Keratinocyte (primary cell): ENCODE data around the gene KRTAP2-3. TPM values are rescaled to one million over a fixed set of nuclear protein-coding genes. Genes with fewer than 3 reads are reported as not detected.
A peak's percentile ranks its signal among the peaks of the same experiment; 100 is the strongest.

ENCODE experiments used
- DNase-seq: peaks from one replicate; pipeline ENCODE4 v3.0.0-alpha.2; 2011; ENCODE audit warnings: low read depth, missing footprints, low spot score
- FAIRE-seq: peaks from 2 replicates; lab custom pipeline; 2011; peaks lifted over from hg19 to GRCh38; lab: Jason Lieb, UNC
- H2AFZ ChIP-seq: 2 replicates; pipeline ENCODE4 v1.6.0; 2012; ENCODE audit warnings: low read length, control low read depth, inconsistent platforms; ENCODE audit not compliant: control insufficient read depth
- H3K27ac ChIP-seq: 2 replicates; pipeline ENCODE4 v1.5.1; 2011; ENCODE audit warnings: low read length; ENCODE audit not compliant: control insufficient read depth, insufficient read depth
- H3K27me3 ChIP-seq: 3 replicates; pipeline ENCODE4 v1.6.0; 2011; ENCODE audit warnings: low read length; ENCODE audit not compliant: control insufficient read depth, insufficient read depth; ENCODE audit errors: extremely low read depth
- H3K36me3 ChIP-seq, 2 experiments: 2 replicates in 1 of 2; 3 replicates in 1 of 2; pipeline ENCODE4 v1.5.1; 2011; ENCODE audit warnings: low read length in 2 of 2, mild to moderate bottlenecking in 1 of 2; ENCODE audit not compliant: control insufficient read depth in 2 of 2, insufficient read depth in 2 of 2; ENCODE audit errors: extremely low read depth in 1 of 2
- H3K4me1 ChIP-seq: 3 replicates; pipeline ENCODE4 v1.5.1; 2011; ENCODE audit warnings: low read length; ENCODE audit not compliant: control insufficient read depth, insufficient read depth; ENCODE audit errors: extremely low read depth
- H3K4me2 ChIP-seq: 3 replicates; pipeline ENCODE4 v1.6.0; 2011; ENCODE audit warnings: low read depth, low read length; ENCODE audit not compliant: control insufficient read depth, insufficient read depth; ENCODE audit errors: extremely low read depth
- H3K4me3 ChIP-seq, 3 experiments: fragments of 200-600 bp in 1 of 3; sonication (generic) in 1 of 3; 2 replicates in 2 of 3; 3 replicates in 1 of 3; pipeline ENCODE4 v1.5.1; 2011 to 2016; ENCODE audit warnings: low read length in 3 of 3, mild to moderate bottlenecking in 3 of 3, control low read depth in 2 of 3, inconsistent platforms in 1 of 3, low read depth in 1 of 3, mixed read lengths in 1 of 3, mixed run types in 1 of 3, moderate library complexity in 1 of 3; ENCODE audit not compliant: control insufficient read depth in 2 of 3, insufficient read depth in 2 of 3; ENCODE audit errors: extremely low read depth in 1 of 3
- H3K79me2 ChIP-seq: 2 replicates; pipeline ENCODE4 v1.6.0; 2012; ENCODE audit warnings: low read length; ENCODE audit not compliant: control insufficient read depth, insufficient read depth
- H3K9ac ChIP-seq: 3 replicates; pipeline ENCODE4 v1.6.0; 2011; ENCODE audit warnings: low read length; ENCODE audit not compliant: control insufficient read depth, insufficient read depth; ENCODE audit errors: extremely low read depth
- H3K9me1 ChIP-seq: 3 replicates; pipeline ENCODE4 v1.6.0; 2011; ENCODE audit warnings: low read length; ENCODE audit not compliant: control insufficient read depth, insufficient read depth; ENCODE audit errors: extremely low read depth
- H3K9me3 ChIP-seq: 2 replicates; pipeline ENCODE4 v1.5.1; 2012; ENCODE audit warnings: low read depth, low read length; ENCODE audit not compliant: control insufficient read depth
- H4K20me1 ChIP-seq: 3 replicates; pipeline ENCODE4 v1.6.0; 2011; ENCODE audit warnings: low read length; ENCODE audit not compliant: control insufficient read depth, insufficient read depth; ENCODE audit errors: extremely low read depth
- CTCF ChIP-seq, 3 experiments: IDR thresholded peaks in 1 of 3; conservative IDR thresholded peaks in 1 of 3; optimal IDR thresholded peaks in 1 of 3; 2 replicates in 2 of 3; 3 replicates in 1 of 3; pipeline versions ENCODE3 to v1.5.1; 2011; ENCODE audit warnings: low read length in 3 of 3, mild to moderate bottlenecking in 3 of 3, moderate library complexity in 2 of 3, control low read depth in 1 of 3, inconsistent platforms in 1 of 3; ENCODE audit not compliant: insufficient read depth in 2 of 3; ENCODE audit errors: extremely low read depth in 1 of 3
- EZH2 ChIP-seq: IDR thresholded peaks from one replicate; pipeline ENCODE4 v1.6.1; 2012; ENCODE audit warnings: inconsistent platforms, mild to moderate bottlenecking, low read length, moderate library complexity
- dilution Hi-C: fragments of 300-500 bp; cut with MboI; formaldehyde crosslinking; loops from one replicate; pipeline ENCODE4 v1.7.0; 2020; ENCODE audit warnings: low sequenced_read_pairs; ENCODE audit not compliant: extremely low pct_ligation_motif_present
- polyA plus RNA-seq, 5 experiments: library from polyadenylated mRNA; depleted of rRNA in 3 of 5; stranded (reverse) in 3 of 5; stranded (forward) in 1 of 5; unstranded in 1 of 5; fragments of >200 nt; gene quantifications; 1 replicate in 1 of 5; 2 replicates in 3 of 5; 3 replicates in 1 of 5; pipeline versions ENCODE4 v1.2.1 to v1.2.3, GENCODE V29; 2011 to 2012; ENCODE audit warnings: missing spikeins in 2 of 5, low read depth in 1 of 5, low replicate concordance in 1 of 5

The KRTAP2-3 gene
- polyA plus RNA-seq, 1 donor (not counting 4 experiments of a cell fraction or from before 2014, with no cell fraction given): 8.4 TPM

DNA sequence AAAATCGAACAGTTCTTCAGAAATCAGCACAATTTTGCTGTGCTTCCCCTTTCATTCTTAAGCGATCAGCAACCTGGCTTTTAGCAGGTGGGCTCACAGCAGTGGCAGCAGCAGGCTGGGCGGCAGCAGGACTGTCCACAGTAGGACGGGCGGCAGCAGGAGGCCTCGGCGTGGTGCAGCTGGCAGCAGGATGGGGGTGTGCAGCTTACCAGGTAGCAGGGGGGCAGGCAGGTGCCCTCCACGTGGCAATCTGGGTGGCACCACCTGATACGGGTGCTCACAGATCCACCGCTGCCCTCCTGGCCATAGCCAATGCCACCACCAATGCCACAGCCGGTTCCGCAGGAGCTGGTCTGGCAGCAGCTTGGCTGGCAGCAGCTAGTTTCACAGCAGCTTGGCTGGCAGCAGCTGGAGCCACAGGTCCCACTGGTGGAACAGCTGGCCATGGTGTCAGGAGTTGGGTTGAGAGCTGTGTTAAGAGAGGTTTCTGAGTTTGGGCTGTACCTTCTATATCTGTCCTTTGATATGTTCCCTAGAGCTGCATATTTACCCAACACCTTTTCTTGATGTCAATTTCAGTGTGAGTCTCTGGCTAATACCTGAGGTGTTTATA is 30.2 kb downstream of the KRTAP2-3 start, which contains the start of gene KRTAP1-4:
Gene KRTAP1-4 (minus strand): TSS at position 563 of the 613 bp plus-strand sequence. CDS start 117 bp downstream, at position 446.
- Histone ChIP-seq H3K9me3 (no peaks in the 10 kb centered on the region), H3K27ac (no peak within 1 kb of the TSS), H3K4me2 (no peak within 1 kb of the TSS), H3K36me3 (no peaks in the 10 kb centered on the region), H3K27me3 (no peaks in the 10 kb centered on the region), H3K9ac (no peak within 1 kb of the TSS), H4K20me1 (no peaks in the 10 kb centered on the region), H3K4me1 (peaks cover 7% of the 10 kb centered on the region), H3K79me2 (no peaks in the 10 kb centered on the region), H3K9me1 (no peaks in the 10 kb centered on the region), H2AFZ (no peak within 1 kb of the TSS), H3K4me3 (no peak within 1 kb of the TSS)
- DNase-seq: no peak
- dilution Hi-C loops: no loop called here
- no peak for TF ChIP-seq CTCF (optimal IDR thresholded peaks at IDR 0.05 in 1 of 3, IDR thresholded peaks at IDR 0.05 in 1 of 3, conservative IDR thresholded peaks at IDR 0.05 in 1 of 3; ENCODE audit: extremely low read depth in 1 of 3, insufficient read depth in 2 of 3, low read length in 3 of 3)
- TF ChIP-seq EZH2: no peak
- FAIRE-seq: no peak

DNA sequence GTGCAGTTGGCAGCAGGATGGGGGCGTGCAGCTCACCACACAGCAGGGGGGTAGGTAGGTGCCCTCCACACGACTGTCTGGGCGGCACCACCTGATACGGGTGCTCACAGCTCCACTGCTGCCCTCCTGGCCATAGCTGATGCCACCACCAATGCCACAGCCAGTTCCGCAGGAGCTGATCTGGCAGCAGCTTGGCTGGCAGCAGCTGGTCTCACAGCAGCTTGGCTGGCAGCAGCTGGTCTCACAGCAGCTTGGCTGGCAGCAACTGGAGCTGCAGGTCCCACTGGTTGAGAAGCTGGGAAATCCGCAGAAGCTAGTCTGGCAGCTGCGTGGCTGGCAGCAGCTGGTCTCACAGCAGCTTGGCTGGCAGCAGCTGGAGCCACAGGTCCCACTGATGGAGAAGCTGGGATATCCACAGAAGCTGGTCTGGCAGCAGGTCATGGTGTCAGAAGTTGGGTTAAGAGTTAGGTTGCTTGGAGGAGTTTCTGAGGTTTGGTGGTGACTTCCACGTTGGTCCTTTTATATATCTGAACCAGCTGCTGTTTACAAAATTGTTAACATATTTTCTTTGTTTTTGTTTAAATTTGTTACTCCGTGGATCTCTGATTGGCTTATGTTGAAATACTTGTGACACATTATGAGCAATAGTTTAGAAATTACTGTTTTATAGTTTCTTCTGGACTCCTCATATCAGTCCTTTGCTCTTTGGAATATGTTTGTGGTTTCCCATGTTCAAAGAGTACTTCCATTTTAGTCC is 33.0 kb downstream of the KRTAP2-3 start, which contains the start of gene KRTAP1-5:
Gene KRTAP1-5 (minus strand): TSS at position 494 of the 757 bp plus-strand sequence. CDS start 53 bp downstream, at position 441.
- dilution Hi-C loops: no loop called here
- H3K4me1 ChIP-seq: peaks cover 7% of the 10 kb centered on the region
- H2AFZ ChIP-seq: peak within 1 kb of the TSS; percentile 40
- peak within 1 kb of the TSS; percentile 48 for H3K4me2 ChIP-seq
- no peaks in the 10 kb centered on the region for H3K9me1 ChIP-seq
- DNase-seq (no peak), FAIRE-seq (peak; percentile 70)
- no peaks in the 10 kb centered on the region for H3K27me3 ChIP-seq
- no peaks in the 10 kb centered on the region for H3K36me3 ChIP-seq
- no peaks in the 10 kb centered on the region for H3K9me3 ChIP-seq
- H3K4me3 ChIP-seq: no peak within 1 kb of the TSS
- TF ChIP-seq CTCF (optimal IDR thresholded peaks at IDR 0.05 in 1 of 3, IDR thresholded peaks at IDR 0.05 in 1 of 3, conservative IDR thresholded peaks at IDR 0.05 in 1 of 3; ENCODE audit: extremely low read depth in 1 of 3, insufficient read depth in 2 of 3, low read length in 3 of 3): no peak
- no peak for TF ChIP-seq EZH2
- no peak within 1 kb of the TSS for H3K9ac ChIP-seq
- no peaks in the 10 kb centered on the region for H4K20me1 ChIP-seq
- no peak within 1 kb of the TSS for H3K27ac ChIP-seq
- H3K79me2 ChIP-seq: no peaks in the 10 kb centered on the region
